Natural killer cell (primary cell): Measurements from ENCODE around the gene SEL1L. TPM values are rescaled to one million over a fixed set of nuclear protein-coding genes. Genes with fewer than 3 reads are reported as not detected.

ENCODE experiments used
- ATAC-seq, 3 donors: fragments of 150-1000 bp in 2 of 3; fragments of 200-7000 bp in 1 of 3; cut with Tn5 transposase; 1 replicate in 1 of 3; 2 replicates in 2 of 3; pipeline ENCODE4 v1.10.0; 2021; ENCODE audit warnings: mild to moderate bottlenecking in 2 of 3, moderate library complexity in 2 of 3
- DNase-seq, 2 donors: peaks; one replicate each; pipeline versions ENCODE4 v3.0.0 to v3.0.0-alpha.2; 2013 to 2021; ENCODE audit warnings: mixed read lengths in 1 of 2
- H3K27ac ChIP-seq: one replicate; pipeline ENCODE4 v1.5.1; 2013; ENCODE audit warnings: mild to moderate bottlenecking, low read length
- H3K27me3 ChIP-seq: one replicate; pipeline ENCODE4 v1.6.1; 2013; ENCODE audit warnings: low read length; ENCODE audit not compliant: control insufficient read depth, insufficient read depth
- H3K36me3 ChIP-seq: one replicate; pipeline ENCODE4 v1.6.1; 2013; ENCODE audit warnings: low read length; ENCODE audit not compliant: control insufficient read depth, insufficient read depth
- H3K4me1 ChIP-seq: one replicate; pipeline ENCODE4 v1.6.1; 2013; ENCODE audit warnings: low read length; ENCODE audit not compliant: control insufficient read depth, insufficient read depth
- H3K4me3 ChIP-seq: one replicate; pipeline ENCODE4 v1.5.1; 2013; ENCODE audit warnings: low read length
- H3K9me3 ChIP-seq: one replicate; pipeline ENCODE4 v1.6.1; 2013; ENCODE audit warnings: low read length; ENCODE audit not compliant: control insufficient read depth, insufficient read depth
- H3K27ac Mint-ChIP-seq, 2 donors: one replicate each; pipeline ENCODE4 v1.8.0; 2022; ENCODE audit warnings: mild to moderate bottlenecking in 2 of 2, mixed read lengths in 2 of 2, moderate library complexity in 1 of 2
- H3K27me3 Mint-ChIP-seq, 2 donors: one replicate each; pipeline ENCODE4 v1.8.0; 2022; ENCODE audit warnings: low read depth in 2 of 2, mixed read lengths in 2 of 2
- H3K36me3 Mint-ChIP-seq: one replicate; pipeline ENCODE4 v1.8.0; 2022; ENCODE audit warnings: mixed read lengths
- H3K4me1 Mint-ChIP-seq, 2 donors: one replicate each; pipeline ENCODE4 v1.8.0; 2022; ENCODE audit warnings: mixed read lengths in 2 of 2
- H3K4me3 Mint-ChIP-seq: one replicate; pipeline ENCODE4 v1.8.0; 2022; ENCODE audit warnings: mild to moderate bottlenecking, moderate library complexity, mixed read lengths
- H3K9me3 Mint-ChIP-seq, 2 donors: one replicate each; pipeline ENCODE4 v1.8.0; 2022; ENCODE audit warnings: mixed read lengths in 2 of 2
- WGBS: methylation state at CpG from one replicate; pipeline ENCODE4 v1.1.7; 2013; ENCODE audit warnings: missing lambda C conversion rate; ENCODE audit not compliant: insufficient coverage; 5-methylcytosine and 5-hydroxymethylcytosine counted together
- intact Hi-C: fragments of 100-400 bp; cut with micrococcal nuclease; formaldehyde crosslinking; loops from one replicate; pipeline ENCODE4 v1.14.2; 2022
- total RNA-seq, 4 donors: library from RNA; stranded (reverse); fragments of 120-200 nt in 1 of 4; gene quantifications; one replicate each; pipeline versions ENCODE4 v1.2.3 to v1.2.4, GENCODE V29; 2013 to 2022
- TF ChIP-seq, protein P1 (sequence below): fragments of 200-600 bp; IDR thresholded peaks from one replicate; pipeline ENCODE4 v1.8.0; 2022; ENCODE audit warnings: antibody characterized with exemption

Gene SEL1L
- total RNA-seq, 3 donors from 2014 or later (not counting 1 experiment from before 2014, with no cell fraction given), result 55.0 to 93.0 (median 77.0) TPM

DNA sequence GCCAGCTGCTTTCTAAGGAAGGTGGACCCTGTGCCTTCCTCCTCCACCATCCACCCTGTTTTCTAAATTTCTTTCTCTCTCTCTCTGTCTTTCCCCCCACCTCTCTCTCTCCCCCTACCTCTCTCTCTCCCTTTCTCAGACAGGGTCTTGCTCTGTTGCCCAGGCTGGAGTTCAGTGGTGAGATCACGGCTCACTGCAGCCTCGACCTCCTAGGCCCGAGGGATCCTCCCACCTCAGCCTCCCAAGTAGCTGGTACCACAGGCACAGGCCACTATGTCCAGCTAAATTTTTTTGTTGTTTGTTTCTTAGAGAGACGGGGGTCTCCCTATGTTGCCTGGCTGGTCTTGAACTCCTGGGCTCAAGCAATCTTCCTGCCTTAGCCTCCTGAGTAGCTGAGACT, 73.7 kb downstream of the SEL1L start:
- no peaks in the 10 kb centered on the region for H3K9me3 Mint-ChIP-seq
- H3K27me3 ChIP-seq, result no peaks in the 10 kb centered on the region
- no peak overlapping the region for H3K27ac ChIP-seq
- H3K36me3 Mint-ChIP-seq, result no peaks in the 10 kb centered on the region
- intact Hi-C loops, result no loop called here
- WGBS, result 92% methylated on average over 4 of the region's 4 CpGs
- DNase-seq, result no peak
- peaks cover 0 to 7% of the 10 kb centered on the region in 2 donors for H3K4me1 Mint-ChIP-seq
- no peaks in the 10 kb centered on the region for H3K36me3 ChIP-seq
- H3K27ac Mint-ChIP-seq, result no peak overlapping the region
- peaks cover 2% of the 10 kb centered on the region for H3K4me1 ChIP-seq
- TF ChIP-seq, protein P1, sequence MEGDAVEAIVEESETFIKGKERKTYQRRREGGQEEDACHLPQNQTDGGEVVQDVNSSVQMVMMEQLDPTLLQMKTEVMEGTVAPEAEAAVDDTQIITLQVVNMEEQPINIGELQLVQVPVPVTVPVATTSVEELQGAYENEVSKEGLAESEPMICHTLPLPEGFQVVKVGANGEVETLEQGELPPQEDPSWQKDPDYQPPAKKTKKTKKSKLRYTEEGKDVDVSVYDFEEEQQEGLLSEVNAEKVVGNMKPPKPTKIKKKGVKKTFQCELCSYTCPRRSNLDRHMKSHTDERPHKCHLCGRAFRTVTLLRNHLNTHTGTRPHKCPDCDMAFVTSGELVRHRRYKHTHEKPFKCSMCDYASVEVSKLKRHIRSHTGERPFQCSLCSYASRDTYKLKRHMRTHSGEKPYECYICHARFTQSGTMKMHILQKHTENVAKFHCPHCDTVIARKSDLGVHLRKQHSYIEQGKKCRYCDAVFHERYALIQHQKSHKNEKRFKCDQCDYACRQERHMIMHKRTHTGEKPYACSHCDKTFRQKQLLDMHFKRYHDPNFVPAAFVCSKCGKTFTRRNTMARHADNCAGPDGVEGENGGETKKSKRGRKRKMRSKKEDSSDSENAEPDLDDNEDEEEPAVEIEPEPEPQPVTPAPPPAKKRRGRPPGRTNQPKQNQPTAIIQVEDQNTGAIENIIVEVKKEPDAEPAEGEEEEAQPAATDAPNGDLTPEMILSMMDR, result no peak
- H3K27me3 Mint-ChIP-seq, result no peaks in the 10 kb centered on the region
- no peaks in the 10 kb centered on the region for H3K9me3 ChIP-seq
- no peak overlapping the region for H3K4me3 ChIP-seq
- no peak for ATAC-seq
- H3K4me3 Mint-ChIP-seq, result no peak overlapping the region

DNA sequence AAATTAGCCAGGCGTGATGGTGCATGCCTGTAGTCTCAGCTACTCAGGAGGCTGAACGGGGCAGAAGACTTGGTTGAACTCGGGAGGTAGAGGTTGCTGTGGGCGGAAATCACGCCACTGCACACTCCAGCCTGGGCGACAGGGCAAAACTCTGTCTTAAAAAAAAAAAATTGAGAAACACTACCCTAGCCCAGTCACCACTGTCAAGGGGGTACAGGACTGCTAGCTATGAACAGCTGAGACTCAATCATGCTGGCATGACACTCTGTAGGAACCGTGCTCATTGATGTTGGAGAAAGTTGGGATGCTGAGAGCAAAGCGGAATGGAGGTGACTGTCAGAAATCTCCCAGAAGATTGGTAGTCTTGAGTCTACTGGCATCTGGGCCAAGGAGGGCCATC, 75.3 kb downstream of the SEL1L start:
- no peak overlapping the region for H3K27ac ChIP-seq
- no peak overlapping the region for H3K27ac Mint-ChIP-seq
- H3K9me3 Mint-ChIP-seq, result no peaks in the 10 kb centered on the region
- ATAC-seq (no peak), DNase-seq (no peak)
- H3K9me3 ChIP-seq, result no peaks in the 10 kb centered on the region
- H3K4me1 Mint-ChIP-seq, result no peaks in the 10 kb centered on the region
- H3K27me3 Mint-ChIP-seq, result no peaks in the 10 kb centered on the region
- TF ChIP-seq, protein P1, result no peak
- H3K4me3 Mint-ChIP-seq, result no peak overlapping the region
- H3K27me3 ChIP-seq, result no peaks in the 10 kb centered on the region
- H3K4me1 ChIP-seq, result no peaks in the 10 kb centered on the region
- H3K36me3 Mint-ChIP-seq, result no peaks in the 10 kb centered on the region
- intact Hi-C loops, result no loop called here
- no peaks in the 10 kb centered on the region for H3K36me3 ChIP-seq
- 94% methylated on average over 8 of the region's 8 CpGs for WGBS
- H3K4me3 ChIP-seq, result no peak overlapping the region

DNA sequence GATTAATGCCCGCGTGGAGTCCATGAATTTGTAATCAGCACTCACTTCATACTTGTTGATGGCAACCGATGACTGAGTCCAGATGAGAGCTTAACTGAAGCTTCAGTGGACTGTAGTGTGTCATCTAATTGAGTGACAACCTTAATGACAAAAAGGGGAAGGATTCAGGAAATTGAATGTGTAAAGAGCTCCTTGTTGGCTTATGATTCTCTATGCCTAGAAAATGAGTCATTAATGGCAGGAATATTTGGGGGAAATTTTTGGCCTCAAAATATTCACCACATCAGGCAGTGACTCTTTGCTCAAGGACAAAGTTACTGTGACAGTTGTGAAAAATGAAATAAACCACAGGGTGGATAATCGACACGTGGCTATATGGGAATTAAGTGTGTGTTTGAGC, 78.3 kb downstream of the SEL1L start:
- TF ChIP-seq, protein P1, result no peak
- no peaks in the 10 kb centered on the region for H3K27me3 ChIP-seq
- Mint-ChIP-seq H3K27me3 (no peaks in the 10 kb centered on the region), H3K4me3 (no peak overlapping the region), H3K9me3 (no peaks in the 10 kb centered on the region), H3K4me1 (peaks cover 5 to 8% of the 10 kb centered on the region in 2 donors), H3K27ac (no peak overlapping the region), H3K36me3 (no peaks in the 10 kb centered on the region)
- H3K36me3 ChIP-seq, result no peaks in the 10 kb centered on the region
- no peaks in the 10 kb centered on the region for H3K4me1 ChIP-seq
- H3K4me3 ChIP-seq, result no peak overlapping the region
- H3K27ac ChIP-seq, result no peak overlapping the region
- ATAC-seq (no peak), DNase-seq (no peak)
- intact Hi-C loops, result no loop called here
- WGBS, result 76% methylated on average over 5 of the region's 5 CpGs
- no peaks in the 10 kb centered on the region for H3K9me3 ChIP-seq

DNA sequence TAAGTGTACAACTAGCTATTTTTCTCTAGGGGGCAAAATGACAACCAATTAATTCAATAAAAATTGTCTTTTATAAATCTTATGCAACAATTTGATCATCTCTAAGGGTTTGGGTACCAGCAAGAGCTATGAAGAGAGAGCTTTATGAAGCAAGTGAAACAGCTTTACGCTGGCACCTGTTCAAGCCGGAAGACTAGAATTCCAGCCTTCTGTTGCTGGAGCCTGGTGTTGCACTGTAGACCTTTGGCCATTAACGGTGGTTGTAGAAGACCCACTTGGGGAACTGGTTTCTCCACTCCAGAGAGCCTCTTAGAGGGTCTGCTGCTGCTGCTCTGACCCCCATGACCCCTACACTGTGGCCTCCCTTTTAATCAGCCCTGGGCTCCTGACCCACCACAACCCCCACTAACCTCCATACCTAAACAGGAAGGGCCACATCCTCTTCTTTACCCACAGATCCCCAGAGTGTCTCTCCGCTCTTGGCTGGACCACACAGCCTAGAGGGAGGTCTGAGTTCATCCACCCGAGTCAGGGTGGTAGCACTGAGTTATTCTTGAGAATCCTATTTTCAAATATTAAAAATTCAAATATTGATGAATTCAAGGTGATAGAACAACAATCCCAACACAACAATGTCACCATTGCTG, 79.0 kb downstream of the SEL1L start:
- Histone ChIP-seq H3K9me3 (no peaks in the 10 kb centered on the region), H3K27ac (no peak overlapping the region), H3K4me1 (no peaks in the 10 kb centered on the region), H3K36me3 (no peaks in the 10 kb centered on the region), H3K27me3 (no peaks in the 10 kb centered on the region), H3K4me3 (no peak overlapping the region)
- no peaks in the 10 kb centered on the region for H3K36me3 Mint-ChIP-seq
- no peaks in the 10 kb centered on the region for H3K9me3 Mint-ChIP-seq
- H3K4me3 Mint-ChIP-seq, result no peak overlapping the region
- intact Hi-C loops, result no loop called here
- H3K27ac Mint-ChIP-seq, result no peak overlapping the region
- no peak for ATAC-seq
- peaks cover 5 to 8% of the 10 kb centered on the region in 2 donors for H3K4me1 Mint-ChIP-seq
- WGBS, result 76% methylated on average over 5 of the region's 5 CpGs
- H3K27me3 Mint-ChIP-seq, result no peaks in the 10 kb centered on the region
- DNase-seq, result no peak
- TF ChIP-seq, protein P1, result no peak
